Activated CD4-positive, alpha-beta T cell treated with anti-CD3 and anti-CD28 coated beads, Interleukin-2, Interleukin-4, amounts not matched to agents 100 ng/mL and 50 ng/mL, durations not matched to agents 16 hours and 8 hours (primary cell): ENCODE measurements around the gene RPL10A.

ENCODE experiments used
- DNase-seq: peaks from one replicate; pipeline ENCODE4 v3.0.0-alpha.2; 2020; ENCODE audit warnings: low spot score

The RPL10A gene

DNA sequence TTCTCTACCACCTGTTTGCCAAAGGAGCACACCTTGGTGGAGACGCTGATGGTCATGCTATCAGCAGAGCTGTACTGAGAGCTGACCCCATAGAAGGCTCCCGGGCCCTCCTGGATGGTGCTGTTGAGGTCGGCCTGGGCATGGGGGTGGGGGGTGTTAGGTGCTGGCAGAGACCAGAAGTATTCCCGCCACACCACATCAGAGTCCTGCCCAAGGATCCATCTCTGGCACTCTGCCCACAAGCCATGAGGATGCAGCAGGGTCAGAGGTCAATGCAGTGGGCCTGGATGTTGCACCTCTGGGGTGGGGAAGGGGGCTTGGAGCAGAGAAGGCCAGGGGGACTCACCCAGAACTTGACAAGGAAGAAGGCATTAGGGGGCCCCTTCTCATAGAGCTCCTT is 7.4 kb downstream of the RPL10A start:
- DNase-seq, result no peak

DNA sequence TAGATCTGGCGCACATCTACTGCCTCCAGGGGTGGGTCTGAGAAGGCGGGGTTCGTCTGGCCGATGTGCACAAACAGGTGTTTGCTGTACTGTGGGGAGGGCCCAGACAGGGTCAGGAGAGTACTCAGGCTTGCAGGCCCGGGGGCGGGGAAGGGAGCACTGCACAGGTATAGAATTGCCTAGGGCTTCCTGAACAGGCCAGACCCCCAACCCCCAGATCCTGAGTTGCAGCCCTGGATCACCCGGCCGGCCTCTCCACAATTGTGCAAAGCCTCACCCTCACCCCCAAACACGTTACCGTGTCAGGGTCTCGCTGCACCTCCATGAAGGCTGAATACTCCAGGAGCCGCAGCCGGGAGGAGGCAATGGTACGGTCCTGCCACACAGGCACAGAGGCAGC is 7.8 kb downstream of the RPL10A start:
- DNase-seq, result no peak

DNA sequence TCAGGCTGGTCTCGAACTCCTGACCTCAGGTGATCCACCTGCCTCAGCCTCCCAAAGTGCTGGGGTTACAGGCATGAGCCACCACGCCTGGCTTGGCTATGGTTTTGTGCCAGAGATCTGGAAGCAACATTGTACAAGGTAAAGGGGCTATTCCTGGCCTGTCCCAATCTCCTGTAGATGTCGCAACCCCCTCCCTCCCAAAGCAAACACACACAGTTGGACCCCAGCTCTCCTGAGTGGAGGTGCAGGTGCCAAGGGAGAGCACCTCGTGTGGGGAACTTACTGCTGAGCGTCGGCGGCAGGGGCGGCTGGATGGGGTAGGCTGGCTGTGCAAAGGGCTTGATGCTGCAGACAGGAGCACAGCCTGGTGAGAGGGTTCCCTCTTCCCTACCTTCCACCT is 8.8 kb downstream of the RPL10A start:
- no peak for DNase-seq

DNA sequence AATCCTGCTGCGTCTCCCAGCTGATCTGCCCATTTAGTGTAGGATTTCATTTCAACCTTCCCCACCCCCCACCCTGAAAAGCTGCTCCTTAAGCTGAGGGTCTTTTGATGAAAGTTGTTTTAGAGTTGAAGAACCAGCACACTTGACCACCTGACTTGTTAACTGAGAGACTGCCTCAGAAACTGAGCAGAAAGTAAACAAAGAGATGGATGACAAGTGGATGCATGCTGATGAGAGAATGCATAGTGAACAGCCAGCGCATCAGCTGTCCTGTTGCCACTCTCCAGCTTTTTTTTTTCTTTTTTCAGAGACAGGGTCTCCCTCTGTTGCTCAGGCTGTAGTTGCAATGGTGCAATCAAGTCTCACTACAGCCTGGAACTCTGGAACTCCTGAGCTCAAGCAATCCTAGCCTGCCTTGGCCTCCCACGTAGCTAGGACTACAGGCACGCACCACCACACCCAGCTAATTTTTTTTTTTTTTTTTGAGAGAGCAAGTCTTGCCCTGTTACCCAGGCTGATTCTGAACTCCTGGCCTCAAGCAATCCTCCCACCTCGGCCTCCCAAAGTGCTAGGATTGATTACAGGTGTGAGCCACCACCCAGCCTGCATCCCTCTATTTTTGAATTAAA is 9.5 kb downstream of the RPL10A start:
- no peak for DNase-seq

DNA sequence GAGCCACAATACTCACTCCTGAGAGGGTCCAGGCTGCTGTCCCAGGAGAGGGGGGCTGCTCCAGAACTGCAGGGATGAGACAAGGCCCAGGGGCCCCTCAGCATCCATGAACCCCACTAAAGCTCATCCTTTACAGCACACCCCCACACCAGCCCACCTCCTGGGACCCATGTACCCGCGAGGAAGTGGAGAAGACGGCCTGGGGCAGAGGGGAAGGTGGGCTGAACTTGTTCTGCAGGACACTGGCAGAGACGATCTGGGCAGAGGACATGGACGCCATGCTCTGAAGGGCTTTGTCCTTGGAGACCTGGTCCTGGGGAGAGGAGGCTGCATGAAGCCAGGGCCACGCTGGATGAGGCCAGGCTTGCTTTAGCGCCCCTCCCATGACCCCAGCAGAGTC is 10.1 kb downstream of the RPL10A start:
- DNase-seq, result no peak

DNA sequence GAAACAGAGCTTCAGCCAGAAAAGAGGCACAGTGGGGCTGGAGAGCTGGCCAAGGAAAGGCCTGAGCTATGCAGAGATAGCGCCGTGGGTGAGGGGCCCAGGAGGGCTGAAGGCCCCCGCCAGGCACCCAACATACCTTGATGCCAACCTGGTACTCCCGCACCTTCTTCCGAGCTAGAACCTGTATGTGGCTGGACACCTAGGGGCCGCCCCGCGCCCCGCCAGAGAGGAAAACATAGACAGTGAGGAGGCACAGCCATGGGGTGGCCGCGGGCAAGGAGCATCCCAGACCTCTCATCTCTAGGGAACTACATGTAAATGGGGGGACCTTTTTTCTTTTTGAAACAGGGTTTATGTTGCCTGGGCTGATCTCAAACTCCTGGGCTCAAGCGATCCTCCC is 12.0 kb downstream of the RPL10A start:
- DNase-seq, result no peak

DNA sequence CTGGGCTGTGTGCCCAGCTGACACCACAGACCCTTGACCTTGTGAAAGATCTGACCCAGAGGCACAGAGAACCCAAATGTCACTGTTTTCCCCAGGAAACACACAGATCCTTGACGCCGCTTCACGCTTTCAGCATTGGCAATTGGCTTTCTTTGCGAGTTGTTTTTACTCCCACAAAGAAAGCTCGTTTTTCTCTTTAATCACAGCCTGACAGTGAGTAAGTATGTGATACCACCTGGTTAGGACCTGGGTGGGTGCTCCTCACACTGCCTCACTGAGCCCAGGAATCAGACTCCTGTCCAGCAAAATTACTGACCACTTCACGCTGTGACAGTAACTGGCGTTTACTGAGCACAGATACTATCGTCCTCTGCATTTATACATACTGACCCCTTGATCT is 13.0 kb downstream of the RPL10A start:
- no peak for DNase-seq

DNA sequence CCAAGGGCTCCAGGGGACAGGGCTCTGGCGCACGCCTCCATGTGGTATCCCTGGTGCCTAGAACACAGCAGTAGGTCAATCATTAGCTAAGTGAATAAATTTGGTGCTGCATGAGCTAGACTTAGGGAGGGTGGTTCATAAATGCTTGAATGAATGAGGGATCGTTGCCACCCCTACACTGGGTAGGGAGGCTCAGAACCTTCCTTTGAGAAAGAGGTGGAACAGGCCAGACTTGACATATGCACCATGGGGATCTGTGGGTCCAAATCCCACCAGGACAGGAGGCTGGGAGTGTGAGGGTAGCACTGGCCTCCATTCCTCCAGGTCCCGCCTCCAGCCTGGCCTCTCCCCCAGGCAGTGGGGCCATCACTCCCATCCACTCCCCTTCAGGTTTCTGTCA is 14.9 kb downstream of the RPL10A start:
- no peak for DNase-seq

DNA sequence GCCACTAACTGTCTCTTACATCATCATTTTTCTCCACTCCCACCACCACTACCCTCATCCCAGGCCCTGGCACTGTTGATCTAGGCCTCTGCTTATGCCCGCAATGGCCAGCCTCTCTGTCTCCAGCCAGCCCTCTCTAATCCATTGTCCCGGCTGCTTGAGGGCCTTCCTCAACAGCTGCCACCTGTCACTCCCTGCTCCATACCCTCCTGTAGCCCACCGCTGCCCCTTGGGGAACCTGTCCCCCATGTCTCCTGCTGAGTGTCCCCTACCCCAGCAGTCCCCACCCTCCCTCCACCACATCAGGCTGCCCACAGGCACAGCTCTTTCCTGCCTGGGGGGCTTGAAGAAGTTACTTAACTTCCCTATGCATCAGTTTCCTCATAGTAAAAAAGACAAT is 15.3 kb downstream of the RPL10A start:
- no peak for DNase-seq

DNA sequence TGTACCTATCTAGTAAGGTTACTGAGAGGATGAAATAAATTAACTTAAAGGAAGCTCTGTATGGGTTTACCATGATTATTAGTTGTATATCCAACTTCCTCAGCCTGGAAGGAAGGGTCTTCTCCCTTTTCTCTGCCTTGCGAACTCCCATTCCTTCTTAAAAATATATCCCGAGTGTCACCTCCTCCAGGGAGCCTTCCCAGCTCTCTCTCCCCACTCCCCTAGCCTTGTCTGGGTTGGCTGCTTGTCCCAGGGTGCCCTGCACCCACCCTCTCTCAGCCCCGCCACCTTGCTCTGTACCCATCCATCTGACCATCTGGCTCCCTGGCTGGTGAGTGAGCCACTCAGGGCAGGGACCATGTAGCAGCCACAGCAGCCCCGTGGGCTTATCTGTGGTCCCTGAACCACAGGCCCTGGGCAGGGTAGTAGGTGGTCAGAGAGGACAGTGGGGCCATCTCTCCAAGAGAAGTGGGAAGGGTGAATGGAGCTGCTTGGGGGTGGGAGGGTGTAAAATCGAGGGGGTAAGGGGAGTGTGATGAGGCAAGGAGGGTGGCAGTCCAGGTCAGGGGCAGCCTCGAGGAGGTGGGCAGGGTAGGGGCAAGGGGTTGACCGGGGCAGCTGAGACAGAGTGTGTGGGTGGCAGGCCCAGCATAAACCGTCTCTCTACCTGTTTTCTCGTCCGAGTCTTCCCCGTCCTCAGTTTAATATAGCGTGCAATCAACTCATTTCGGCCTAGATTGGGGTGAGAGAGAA is 15.9 kb downstream of the RPL10A start:
- DNase-seq, result no peak

DNA sequence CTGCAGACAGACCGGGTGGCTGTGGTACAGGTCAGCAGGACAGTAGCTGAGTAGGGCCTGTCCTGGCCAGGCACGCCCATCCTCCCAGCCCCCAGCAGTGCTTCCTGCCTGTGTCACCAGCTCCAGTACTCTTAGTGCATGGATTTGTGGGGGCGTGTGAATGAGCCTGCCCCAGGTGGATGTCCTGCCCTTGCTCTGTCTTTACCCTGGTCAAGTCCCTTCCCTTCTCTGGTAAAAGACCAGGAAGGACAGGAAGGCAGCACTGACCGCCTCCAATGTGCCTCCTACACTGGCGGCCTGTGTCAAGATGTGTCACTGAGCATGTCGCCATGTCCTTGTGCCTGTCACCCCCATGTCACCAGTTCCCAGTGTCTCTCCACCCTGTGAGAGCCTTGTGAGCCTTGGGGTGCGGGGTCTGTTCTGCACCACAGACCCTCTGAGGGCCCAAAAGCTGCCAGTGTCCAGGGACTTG is 16.8 kb downstream of the RPL10A start:
- no peak for DNase-seq

DNA sequence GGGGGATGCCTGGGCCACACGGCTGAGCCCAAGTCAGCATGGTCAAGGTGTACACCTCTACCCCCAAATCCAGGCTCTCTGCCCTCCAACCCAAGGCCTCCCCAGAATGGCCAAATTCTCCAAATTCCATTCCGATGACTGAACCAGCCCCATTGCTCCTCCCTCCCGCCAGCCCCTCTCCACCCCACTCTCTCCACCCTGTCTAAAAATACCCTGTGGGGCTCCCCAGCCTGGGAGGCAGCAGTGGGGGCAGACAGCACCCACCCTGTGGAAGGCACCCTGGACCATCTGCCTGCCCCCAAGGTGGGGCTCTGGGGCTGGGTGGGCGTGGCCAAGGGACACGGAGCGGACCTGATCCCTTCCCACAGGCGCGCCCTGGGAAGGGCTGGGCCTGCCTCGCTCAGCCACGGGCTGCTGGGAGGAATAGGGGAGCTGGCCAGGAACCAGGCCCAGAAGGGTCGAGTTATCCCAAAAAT is 17.2 kb downstream of the RPL10A start:
- no peak for DNase-seq

DNA sequence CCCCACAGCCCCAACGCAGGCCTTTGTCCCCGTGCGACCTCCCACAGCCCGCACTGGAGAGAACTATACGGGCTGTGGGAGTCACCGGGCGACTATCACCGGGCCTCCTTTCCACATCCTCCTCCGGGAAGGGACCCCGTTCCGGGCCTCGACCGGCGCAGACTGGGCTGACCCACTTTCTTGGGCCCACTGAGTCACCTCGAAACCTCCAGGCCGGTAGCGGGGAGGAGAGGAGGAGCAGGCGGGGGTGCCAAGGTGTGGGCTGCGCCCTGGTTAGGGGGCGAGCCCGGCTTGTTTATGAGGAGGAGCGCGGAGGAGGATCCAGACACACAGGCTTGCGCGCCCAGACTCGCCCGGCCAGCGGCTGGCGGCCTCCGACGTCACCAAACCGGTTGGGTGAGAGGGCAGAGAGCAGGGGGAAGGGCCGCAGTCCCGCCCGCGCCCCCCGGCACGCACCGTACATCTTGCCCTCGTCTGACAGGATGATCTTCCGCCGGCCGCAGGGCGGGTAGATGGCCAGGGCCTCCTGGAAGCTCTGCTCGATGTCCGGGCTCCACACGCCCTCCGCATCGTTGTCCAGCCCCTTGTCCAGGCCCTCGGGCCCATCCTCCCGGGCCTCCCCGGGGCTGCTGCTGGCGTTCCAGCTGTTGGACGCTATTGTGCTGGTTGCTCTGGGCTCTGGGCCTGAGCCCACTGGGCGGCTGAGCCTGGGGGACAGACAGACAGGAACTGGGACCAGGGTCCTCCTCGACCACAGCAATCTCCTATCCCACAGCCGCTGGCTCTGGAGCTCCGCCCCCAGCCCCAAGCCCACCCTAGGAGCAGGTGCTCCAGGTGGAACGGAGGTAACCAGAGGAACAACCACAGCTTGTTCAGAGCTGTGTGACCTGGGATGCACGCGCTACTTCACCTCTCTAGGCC is 18.1 kb downstream of the RPL10A start:
- DNase-seq, result no peak

DNA sequence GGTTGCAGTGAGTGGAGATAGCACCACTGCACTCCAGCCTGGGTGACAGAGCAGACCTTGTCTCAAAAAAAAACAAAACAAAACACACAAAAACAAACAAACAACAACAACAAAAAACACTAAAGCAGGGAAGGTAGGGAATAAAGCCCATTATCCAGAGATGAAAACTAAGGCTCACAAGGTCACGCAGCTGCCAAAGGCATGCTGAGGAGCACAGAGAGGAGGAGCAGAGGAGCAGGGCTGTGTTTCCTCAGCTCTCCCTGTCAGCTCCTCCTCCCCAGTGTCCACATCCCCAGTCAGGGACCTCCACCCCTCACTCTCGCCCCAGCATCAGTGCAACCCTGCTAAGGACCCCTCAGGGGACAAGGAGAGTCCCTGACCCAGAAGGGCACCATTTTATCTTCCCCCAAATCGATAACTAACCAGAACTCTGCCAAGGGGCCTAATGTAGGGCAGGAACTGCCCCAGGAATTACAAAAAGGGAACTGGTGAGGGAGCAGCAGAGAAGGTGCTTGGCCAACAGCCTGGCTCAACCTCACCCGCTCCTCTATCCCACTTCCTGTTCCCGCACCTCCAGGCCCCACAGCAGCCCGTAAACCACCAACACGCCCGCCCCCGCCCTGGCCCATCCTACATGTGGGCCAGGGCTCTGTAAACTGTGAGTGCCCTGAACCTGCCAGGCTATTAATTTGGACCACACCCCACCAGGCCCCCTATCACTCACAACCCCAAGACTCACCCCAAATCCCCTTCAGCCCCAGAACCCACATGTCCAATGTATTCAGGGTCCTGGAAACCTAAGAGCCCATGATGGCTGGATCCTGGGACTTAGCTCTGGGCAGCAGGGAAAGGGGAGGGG is 19.7 kb downstream of the RPL10A start:
- no peak for DNase-seq

DNA sequence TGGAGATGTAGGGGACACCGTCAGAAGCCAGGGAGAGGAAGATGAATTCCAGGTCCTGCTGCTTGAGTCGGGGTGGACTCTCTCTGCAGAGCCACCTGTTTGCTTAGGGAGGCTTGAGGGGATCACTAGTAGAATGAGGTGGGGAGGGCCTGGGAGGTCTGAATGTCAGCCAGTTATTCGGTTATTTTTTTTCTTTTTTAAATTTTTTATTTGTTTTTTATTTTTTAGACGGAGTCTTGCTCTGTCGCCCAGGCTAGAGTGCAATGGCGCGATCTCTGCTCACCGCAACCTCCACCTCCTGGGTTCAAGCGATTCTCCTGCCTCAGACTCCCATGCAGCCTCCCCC is 20.3 kb downstream of the RPL10A start:
- DNase-seq, result no peak

DNA sequence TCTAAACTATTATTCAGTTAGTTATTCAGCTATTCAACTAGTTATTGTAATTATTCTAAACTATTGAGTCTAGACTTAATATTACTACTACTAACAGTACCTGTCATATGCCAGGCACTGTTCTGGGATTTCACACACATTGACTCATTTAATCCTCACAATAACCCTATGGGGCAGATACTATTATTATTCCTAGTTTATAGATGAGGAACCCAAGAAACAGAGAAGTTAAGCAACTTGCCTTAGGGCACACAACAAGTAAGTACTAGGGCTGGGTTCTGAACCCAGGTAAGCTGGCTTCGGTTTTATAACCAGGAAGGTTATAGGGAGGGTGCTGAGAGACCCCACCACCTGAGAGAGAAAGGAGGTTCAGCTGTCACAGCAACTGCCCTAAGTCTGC is 20.9 kb downstream of the RPL10A start:
- DNase-seq, result no peak

DNA sequence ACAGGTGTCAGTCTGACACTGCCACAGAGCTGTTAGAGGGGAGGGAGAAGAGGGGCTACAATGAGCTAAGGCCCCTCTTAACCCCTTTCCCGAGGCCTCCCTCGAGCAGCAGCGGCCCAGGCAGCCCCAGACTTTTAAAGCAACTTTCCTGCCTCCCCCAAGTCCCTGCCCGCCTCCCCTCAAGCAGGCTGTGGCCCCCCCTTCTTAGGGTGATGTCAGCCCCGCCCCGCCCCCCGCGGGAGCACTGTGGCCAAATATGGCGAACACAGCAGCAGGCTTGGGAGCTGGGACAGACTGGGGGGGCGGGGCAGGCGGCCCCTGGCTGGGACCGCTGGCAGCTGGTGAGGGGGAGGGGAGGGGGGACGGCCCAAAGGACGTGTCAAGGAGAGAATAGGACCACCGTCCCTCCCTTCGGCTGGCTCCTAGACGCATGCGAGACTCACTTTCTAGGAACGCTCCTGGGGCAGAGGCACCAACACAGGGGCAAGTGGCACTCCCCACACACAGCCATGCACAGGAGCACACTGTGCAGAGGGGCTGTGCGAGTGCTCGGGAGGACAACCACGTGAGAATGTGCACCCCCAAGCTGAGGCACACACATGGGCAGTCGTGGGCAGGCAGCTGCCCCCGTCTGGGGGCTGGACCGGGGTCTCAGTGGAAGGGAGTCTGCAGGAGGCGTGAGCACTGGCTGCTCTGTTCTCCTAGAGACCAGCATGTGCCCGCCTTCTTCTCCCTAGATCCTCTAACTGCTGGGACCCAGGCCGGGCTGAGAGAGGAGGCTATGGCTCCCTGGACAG is 22.0 kb downstream of the RPL10A start:
- DNase-seq, result no peak

DNA sequence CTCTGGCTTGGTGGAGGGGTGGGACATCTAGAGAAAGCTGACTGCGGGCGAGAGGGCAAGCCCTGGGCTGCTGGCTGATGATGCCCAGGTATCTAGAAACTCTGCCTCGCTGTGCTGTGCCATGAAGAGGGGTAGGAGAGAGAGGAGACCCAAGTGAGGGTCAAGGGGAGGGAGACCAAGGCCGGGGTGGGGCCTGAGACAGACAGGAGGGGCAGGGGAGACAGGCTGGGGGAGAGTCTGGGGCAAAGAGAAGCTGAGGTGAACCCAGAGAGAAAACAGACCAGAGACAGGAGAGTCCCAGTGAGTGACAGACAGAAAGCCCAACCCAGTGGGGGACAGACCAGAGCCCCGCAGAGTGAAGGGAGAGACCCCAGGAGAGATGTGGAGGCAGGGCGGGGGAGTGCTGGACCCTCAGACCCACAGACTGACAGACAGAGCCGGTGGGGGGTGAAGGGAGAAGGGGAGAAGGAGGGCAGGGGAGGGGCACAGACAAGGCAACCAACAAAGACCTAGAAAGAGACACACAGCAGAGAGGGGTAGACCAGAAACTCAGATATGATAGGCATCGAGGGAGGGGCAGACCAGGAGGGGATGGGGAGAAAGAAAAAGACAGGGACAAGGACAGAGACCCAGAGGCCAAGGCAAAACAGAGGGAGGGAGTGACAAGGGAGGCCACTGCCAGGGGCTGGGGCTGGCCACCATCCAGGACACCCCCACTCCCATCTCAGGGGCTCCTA is 22.8 kb downstream of the RPL10A start:
- DNase-seq, result no peak

DNA sequence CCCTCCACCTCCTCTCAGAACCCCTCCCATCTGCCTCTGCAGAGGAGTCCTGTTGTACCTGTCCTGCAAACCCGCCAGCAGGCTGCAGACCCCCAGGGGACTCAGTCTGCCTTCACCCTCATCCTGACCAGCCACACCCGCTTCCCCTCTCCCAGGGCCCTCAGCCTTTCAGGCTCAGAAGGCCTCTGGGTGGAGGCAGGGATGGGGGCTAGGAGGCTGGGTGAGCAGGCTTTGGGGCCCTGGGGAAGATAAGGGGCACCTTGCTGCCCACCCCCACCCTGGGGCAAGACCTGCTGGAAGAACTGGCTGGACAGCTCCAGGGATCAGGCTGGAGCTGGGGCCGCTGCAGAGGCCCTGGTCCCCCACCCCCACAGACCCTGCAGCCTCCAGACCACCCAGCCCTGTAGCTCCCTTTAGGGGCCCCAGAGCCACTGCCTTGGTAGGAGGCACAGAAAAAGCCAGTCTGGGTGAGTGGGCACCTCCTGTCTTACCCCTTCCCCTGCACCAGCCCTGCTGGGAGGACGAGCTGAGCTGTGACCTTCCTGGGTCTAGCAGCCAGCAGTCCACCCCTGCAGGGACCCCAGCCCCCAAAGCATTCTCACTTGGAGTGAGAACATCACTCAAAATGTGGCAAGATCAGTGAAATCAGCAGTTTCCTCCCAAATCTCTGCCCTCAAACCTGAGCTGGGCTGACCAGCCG is 23.5 kb downstream of the RPL10A start:
- DNase-seq, result no peak
